Vagina (tissue), 2 donors: ENCODE measurements around the gene AHI1. TPM values are rescaled to one million over a fixed set of nuclear protein-coding genes. Genes with fewer than 3 reads are reported as not detected.

Source experiments
- DNase-seq, 2 donors: peaks; one replicate each; pipeline ENCODE4 v3.0.0-alpha.2; 2017; ENCODE audit errors: extremely low spot score in 2 of 2
- H3K27ac ChIP-seq: fragments of 200-600 bp; sonication (generic); one replicate; pipeline ENCODE4 v1.5.1; 2019
- H3K27me3 ChIP-seq: fragments of 200-600 bp; sonication (generic); one replicate; pipeline ENCODE4 v1.5.1; 2019
- H3K36me3 ChIP-seq, 2 donors: fragments of 200-600 bp; sonication (generic); one replicate each; pipeline ENCODE4 v1.5.1; 2017 to 2019
- H3K4me1 ChIP-seq: fragments of 200-600 bp; sonication (generic); one replicate; pipeline ENCODE4 v1.5.1; 2019
- H3K4me3 ChIP-seq, 2 donors: fragments of 200-600 bp; sonication (generic); 1 replicate in 1 of 2; 2 replicates in 1 of 2; pipeline ENCODE4 v1.5.1; 2016 to 2019
- H3K9me3 ChIP-seq: fragments of 200-600 bp; sonication (generic); one replicate; pipeline ENCODE4 v1.5.1; 2019
- CTCF ChIP-seq, 3 experiments: fragments of 450-650 bp in 2 of 3; fragments of 200-600 bp in 1 of 3; sonication (generic) in 1 of 3; IDR thresholded peaks; one replicate each; pipeline ENCODE4 v1.5.1; 2017 to 2019; ENCODE audit warnings: antibody characterized with exemption in 3 of 3, mild to moderate bottlenecking in 2 of 3, moderate library complexity in 2 of 3
- POLR2A ChIP-seq, 2 donors: fragments of 450-650 bp; IDR thresholded peaks; one replicate each; pipeline ENCODE4 v1.6.1; 2017; ENCODE audit warnings: antibody characterized with exemption in 2 of 2, mild to moderate bottlenecking in 2 of 2, moderate library complexity in 2 of 2
- POLR2AphosphoS5 ChIP-seq, 2 donors: sonication (generic); formaldehyde crosslinking; IDR thresholded peaks; one replicate each; pipeline ENCODE4 v1.9.0; 2017; ENCODE audit warnings: antibody characterized with exemption in 2 of 2, mild to moderate bottlenecking in 2 of 2, low read depth in 1 of 2; ENCODE audit not compliant: insufficient read depth in 1 of 2
- intact Hi-C: fragments of 100-400 bp; cut with DNase I; formaldehyde crosslinking; loops from one replicate; pipeline ENCODE4 v1.15.1; 2023
- total RNA-seq: library from RNA; depleted of rRNA; stranded (reverse); fragments of >200 nt; gene quantifications from one replicate; pipeline ENCODE4 v1.2.3, GENCODE V29; 2016

The AHI1 gene
- total RNA-seq, 1 donor from 2014 or later, result 28.7 TPM

GRCh38 chr6:135261872-135262725, 235.4 kb downstream of the AHI1 start:
- no peaks in the 10 kb centered on the region for H3K36me3 ChIP-seq
- no peak overlapping the region for H3K4me3 ChIP-seq
- H3K4me1 ChIP-seq, result peaks cover 10% of the 10 kb centered on the region
- DNase-seq, result no peak
- H3K9me3 ChIP-seq, result no peaks in the 10 kb centered on the region
- intact Hi-C loops, result no loop called here
- TF ChIP-seq CTCF (IDR thresholded peaks at IDR 0.05), result no peak
- TF ChIP-seq POLR2A (IDR thresholded peaks at IDR 0.05), result no peak
- no peak for TF ChIP-seq POLR2AphosphoS5 (IDR thresholded peaks at IDR 0.05; ENCODE audit: insufficient read depth in 1 of 2, low read depth in 1 of 2)
- H3K27me3 ChIP-seq, result no peaks in the 10 kb centered on the region
- H3K27ac ChIP-seq, result no peak overlapping the region

- TF ChIP-seq POLR2A (IDR thresholded peaks at IDR 0.05) (no peak), CTCF (IDR thresholded peaks at IDR 0.05) (no peak), POLR2AphosphoS5 (IDR thresholded peaks at IDR 0.05; ENCODE audit: insufficient read depth in 1 of 2, low read depth in 1 of 2) (no peak)
- H3K27ac ChIP-seq, result no peak overlapping the region
- no peaks in the 10 kb centered on the region for H3K36me3 ChIP-seq
- H3K4me1 ChIP-seq, result peaks cover 12% of the 10 kb centered on the region
- no peaks in the 10 kb centered on the region for H3K9me3 ChIP-seq
- no peak overlapping the region for H3K4me3 ChIP-seq
- no peaks in the 10 kb centered on the region for H3K27me3 ChIP-seq
- intact Hi-C loops, result no loop called here
- no peak for DNase-seq
Measured at GRCh38 chr6:135260612-135261011, 236.9 kb downstream of the AHI1 start.

GRCh38 chr6:135258970-135259369, 238.6 kb downstream of the AHI1 start:
- TF ChIP-seq POLR2AphosphoS5 (IDR thresholded peaks at IDR 0.05; ENCODE audit: insufficient read depth in 1 of 2, low read depth in 1 of 2), result no peak
- no peak for TF ChIP-seq CTCF (IDR thresholded peaks at IDR 0.05)
- TF ChIP-seq POLR2A (IDR thresholded peaks at IDR 0.05), result no peak
- Histone ChIP-seq H3K27ac (no peak overlapping the region), H3K9me3 (no peaks in the 10 kb centered on the region), H3K4me1 (peaks cover 12% of the 10 kb centered on the region), H3K27me3 (no peaks in the 10 kb centered on the region), H3K4me3 (no peak overlapping the region), H3K36me3 (no peaks in the 10 kb centered on the region)
- no peak for DNase-seq
- intact Hi-C loops, result no loop called here

- peaks cover 12% of the 10 kb centered on the region for H3K4me1 ChIP-seq
- intact Hi-C loops, result no loop called here
- H3K4me3 ChIP-seq, result no peak overlapping the region
- no peaks in the 10 kb centered on the region for H3K36me3 ChIP-seq
- H3K27me3 ChIP-seq, result no peaks in the 10 kb centered on the region
- no peaks in the 10 kb centered on the region for H3K9me3 ChIP-seq
- H3K27ac ChIP-seq, result no peak overlapping the region
- TF ChIP-seq POLR2A (IDR thresholded peaks at IDR 0.05), result no peak
- no peak for TF ChIP-seq POLR2AphosphoS5 (IDR thresholded peaks at IDR 0.05; ENCODE audit: insufficient read depth in 1 of 2, low read depth in 1 of 2)
- TF ChIP-seq CTCF (IDR thresholded peaks at IDR 0.05), result no peak
- no peak for DNase-seq
Measured at GRCh38 chr6:135257631-135258405, 239.7 kb downstream of the AHI1 start.
